SH-SY5Y (cell line): ENCODE measurements around the gene SESN2.

Experiments
- GATA2 ChIP-seq: IDR thresholded peaks from 2 replicates; pipeline ENCODE4 v1.6.1; 2011; ENCODE audit warnings: mild to moderate bottlenecking, low read depth, low read length
- GATA3 ChIP-seq: IDR thresholded peaks from 2 replicates; pipeline ENCODE4 v1.6.1; 2011; ENCODE audit warnings: low read depth, mild to moderate bottlenecking, low read length, moderate library complexity

DNA sequence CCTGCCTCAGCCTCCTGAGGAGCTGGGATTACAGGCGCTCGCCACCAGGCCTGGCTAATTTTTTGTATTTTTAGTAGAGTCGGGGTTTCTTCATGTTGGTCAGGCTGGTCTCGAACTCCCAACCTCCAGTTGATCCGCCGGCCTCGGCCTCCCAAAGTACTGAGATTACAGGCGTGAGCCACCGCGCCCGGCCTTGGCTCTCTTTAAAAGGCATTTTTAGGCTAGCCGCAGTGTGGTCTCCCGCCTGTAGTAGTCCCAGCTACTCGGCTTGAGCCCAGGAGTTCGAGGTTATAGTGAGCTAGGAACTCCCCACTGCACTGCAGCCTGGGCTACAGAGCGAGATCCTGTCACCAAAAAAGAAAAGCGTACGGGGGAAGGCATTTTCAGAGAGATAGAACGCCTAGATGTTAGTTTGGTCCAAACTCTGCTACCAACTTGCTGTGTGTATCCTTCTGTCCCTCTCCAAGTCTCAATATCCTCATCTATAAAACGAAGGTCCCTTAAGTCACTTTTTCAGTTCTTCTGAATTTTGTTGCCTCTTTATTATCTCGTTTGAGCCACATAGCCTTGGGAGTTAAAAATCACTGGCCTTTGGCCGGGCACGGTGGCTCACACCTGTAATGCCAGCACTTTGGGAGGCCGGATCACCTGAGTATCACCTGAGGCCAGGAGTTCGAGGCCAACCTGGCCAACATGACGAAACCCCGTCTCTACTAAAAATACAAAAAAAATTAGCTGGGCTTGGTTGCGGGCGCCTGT lies 70.3 kb downstream of the SESN2 start:
- TF ChIP-seq GATA2, result no peak
- TF ChIP-seq GATA3, result no peak
